ENCODE data around the gene PLCG1. TPM values are rescaled to one million over a fixed set of nuclear protein-coding genes. Genes with fewer than 3 reads are reported as not detected.

PLCG1 gene
- total RNA-seq, 1 experiment from 2014 or later = 45.6 TPM

GRCh38 chr20:41137614-41138474 is 501 bp downstream of the PLCG1 start:
- BruUV-seq (replicated peaks) = no TSS peak
- TF ChIP-seq MAX (IDR thresholded peaks at IDR 0.05) (0 out of 2 replicates have a peak, but pooled peaks have one; percentile 13), ZNF274 (IDR thresholded peaks at IDR 0.05; ENCODE audit: low read depth, low read length) (no peak), ZFX (IDR thresholded peaks at IDR 0.05) (peak; percentile 42)

GRCh38 chr20:41138475-41139226 is 1.3 kb downstream of the PLCG1 start:
- RAD21 ChIA-PET (ENCODE audit: low non-redundant PET in 1 of 2, low total read pairs in 2 of 2, uncharacterized antibody in 2 of 2, unreplicated experiment in 2 of 2) = interaction anchor here in 1 of 2 experiments (0.7 kb wide), 1 partner anchor 141 kb away, joined by 3 read pairs; no protein-coding TSS in a partner anchor

More at GRCh38 chr20:41137614-41138474, 501 bp downstream of the PLCG1 start:
- H3K9me3 ChIP-seq (ENCODE audit: control insufficient read depth in 1 of 2, insufficient read depth in 1 of 2, low read depth in 1 of 2, low read length in 2 of 2) = no peaks in the 10 kb centered on the region
- intact Hi-C loops (cut with micrococcal nuclease) = no loop called here
- CTCF ChIA-PET = interaction anchor here (0.7 kb wide), 1 partner anchor 132 kb away, joined by 3 read pairs; no protein-coding TSS in a partner anchor
- no peaks in the 10 kb centered on the region for H3K9me2 ChIP-seq (ENCODE audit: insufficient read depth)
- H3K4me1 ChIP-seq (ENCODE audit: control insufficient read depth in 1 of 2, insufficient read depth in 2 of 2, low read length in 2 of 2) = peaks cover 9 to 20% of the 10 kb centered on the region in 2 experiments; a peak in 3 of 4 replicates
- POLR2A ChIA-PET = no interaction called here
- DNase-seq (ENCODE audit: low read depth, low spot score) (no peak), ATAC-seq (peak; percentile 21; the same call in 1 of the 2 replicates)
- H2AFZ ChIP-seq (ENCODE audit: low read depth, low read length, poor library complexity, severe bottlenecking) = no peak overlapping the region
- no peaks in the 10 kb centered on the region for H4K20me1 ChIP-seq (ENCODE audit: insufficient read depth)
- H3K36me3 ChIP-seq (ENCODE audit: control insufficient read depth in 1 of 2, insufficient read depth in 2 of 2, low read length in 2 of 2) = peaks cover 0 to 5% of the 10 kb centered on the region in 2 experiments; a peak in 1 of 4 replicates
- H3K4me3 ChIP-seq (replicated peaks in 1 of 2; ENCODE audit: low read depth in 1 of 2, low read length in 2 of 2) = peak overlapping the region; percentile 57 to 79
- peak overlapping the region; percentile 84 for H3K9ac ChIP-seq (ENCODE audit: low read length)
- H3K79me2 ChIP-seq (ENCODE audit: insufficient read depth, low read length) = peaks cover 41% of the 10 kb centered on the region; the same call in 1 of the 2 replicates
- no peaks in the 10 kb centered on the region for H3K27me3 ChIP-seq (ENCODE audit: insufficient read depth, low read length)
- RAD21 ChIA-PET (ENCODE audit: low non-redundant PET in 1 of 2, low total read pairs in 2 of 2, uncharacterized antibody in 2 of 2, unreplicated experiment in 2 of 2) = interaction anchor here in 1 of 2 experiments (0.7 kb wide), 1 partner anchor 142 kb away, joined by 3 read pairs; no protein-coding TSS in a partner anchor
- peak overlapping the region; percentile 97 for H3K4me2 ChIP-seq (ENCODE audit: low read length)
- peak overlapping the region; percentile 85; the same call in 1 of the 2 replicates for H3K27ac ChIP-seq (ENCODE audit: low read depth, low read length)

More at GRCh38 chr20:41138475-41139226, 1.3 kb downstream of the PLCG1 start:
- DNase-seq (ENCODE audit: low read depth, low spot score) (no peak), ATAC-seq (no peak)
- peak overlapping the region; percentile 97 for H3K4me2 ChIP-seq (ENCODE audit: low read length)
- H3K27ac ChIP-seq (ENCODE audit: low read depth, low read length) = peak overlapping the region; percentile 85; the same call in 1 of the 2 replicates
- no peak overlapping the region for H2AFZ ChIP-seq (ENCODE audit: low read depth, low read length, poor library complexity, severe bottlenecking)
- TSS peak; percentile 33 for BruUV-seq (replicated peaks)
- intact Hi-C loops (cut with micrococcal nuclease) = no loop called here
- H3K4me1 ChIP-seq (ENCODE audit: control insufficient read depth in 1 of 2, insufficient read depth in 2 of 2, low read length in 2 of 2) = peaks cover 9 to 20% of the 10 kb centered on the region in 2 experiments; a peak in 3 of 4 replicates
- H3K79me2 ChIP-seq (ENCODE audit: insufficient read depth, low read length) = peaks cover 49% of the 10 kb centered on the region
- ChIA-PET CTCF (interaction anchor here (0.7 kb wide), 1 partner anchor 132 kb away, joined by 3 read pairs; no protein-coding TSS in a partner anchor), POLR2A (no interaction called here)
- H3K27me3 ChIP-seq (ENCODE audit: insufficient read depth, low read length) = no peaks in the 10 kb centered on the region
- H4K20me1 ChIP-seq (ENCODE audit: insufficient read depth) = no peaks in the 10 kb centered on the region
- TF ChIP-seq REST (IDR thresholded peaks at IDR 0.05; ENCODE audit: low read depth) = no peak
- TF ChIP-seq ZFX (IDR thresholded peaks at IDR 0.05) = no peak
- TF ChIP-seq EZH2 (IDR thresholded peaks at IDR 0.05) = no peak
- no peaks in the 10 kb centered on the region for H3K9me3 ChIP-seq (ENCODE audit: control insufficient read depth in 1 of 2, insufficient read depth in 1 of 2, low read depth in 1 of 2, low read length in 2 of 2)
- peak overlapping the region; percentile 57 to 79 for H3K4me3 ChIP-seq (replicated peaks in 1 of 2; ENCODE audit: low read depth in 1 of 2, low read length in 2 of 2)
- peak overlapping the region; percentile 84 for H3K9ac ChIP-seq (ENCODE audit: low read length)
- H3K9me2 ChIP-seq (ENCODE audit: insufficient read depth) = no peaks in the 10 kb centered on the region
- peaks cover 0 to 5% of the 10 kb centered on the region in 2 experiments; a peak in 1 of 4 replicates for H3K36me3 ChIP-seq (ENCODE audit: control insufficient read depth in 1 of 2, insufficient read depth in 2 of 2, low read length in 2 of 2)
